Left lung (tissue), 10 donors: ENCODE data around the gene CREB3L4. TPM values are rescaled to one million over a fixed set of nuclear protein-coding genes. Genes with fewer than 3 reads are reported as not detected.

Experiments used
- ATAC-seq: fragments of 200-7000 bp; cut with Tn5 transposase; one replicate; pipeline ENCODE4 v1.9.1; 2020; ENCODE audit warnings: moderate library complexity
- DNase-seq, 4 donors: peaks; one replicate each; pipeline ENCODE4 v3.0.0-alpha.2; 2013 to 2020
- H3K27ac ChIP-seq, 2 donors: fragments of 200-600 bp; sonication (generic) in 1 of 2; one replicate each; pipeline versions ENCODE4 v1.5.0 to v1.8.0; 2020 to 2021
- H3K27me3 ChIP-seq, 2 donors: fragments of 200-600 bp; sonication (generic) in 1 of 2; one replicate each; pipeline versions ENCODE4 v1.5.0 to v1.8.0; 2020 to 2021
- H3K36me3 ChIP-seq, 2 donors: fragments of 200-600 bp; sonication (generic) in 1 of 2; one replicate each; pipeline versions ENCODE4 v1.5.0 to v1.8.0; 2020 to 2021
- H3K4me1 ChIP-seq, 2 donors: fragments of 200-600 bp; one replicate each; pipeline ENCODE4 v1.8.0; 2021
- H3K4me3 ChIP-seq, 2 donors: fragments of 200-600 bp; sonication (generic) in 1 of 2; one replicate each; pipeline versions ENCODE4 v1.5.0 to v1.8.0; 2020 to 2021; ENCODE audit warnings: mild to moderate bottlenecking in 1 of 2
- H3K9me3 ChIP-seq, 2 donors: fragments of 200-600 bp; sonication (generic) in 1 of 2; one replicate each; pipeline versions ENCODE4 v1.5.0 to v1.8.0; 2020 to 2021
- CTCF ChIP-seq, 2 donors: fragments of 200-600 bp; sonication (generic) in 1 of 2; IDR thresholded peaks; one replicate each; pipeline versions ENCODE4 v1.5.0 to v1.8.0; 2021; ENCODE audit warnings: antibody characterized with exemption in 2 of 2
- intact Hi-C, 2 donors: fragments of 100-400 bp; cut with DNase I; formaldehyde crosslinking; loops; one replicate each; pipeline versions ENCODE4 v1.11.2 to v1.14.2; 2022
- polyA plus RNA-seq, 6 donors: library from polyadenylated mRNA; unstranded; fragments of 120-200 nt; gene quantifications; one replicate each; pipeline ENCODE4 v1.2.1, GENCODE V29; 2013; ENCODE audit not compliant: insufficient read length in 6 of 6
- total RNA-seq, 2 donors: library from RNA; stranded (reverse); fragmentation: NEBNext Ultra II Directional; extraction: Animal tissue kit (Norgen Biotek cat#: 25700); gene quantifications; one replicate each; pipeline ENCODE4 v1.2.1, GENCODE V29; 2021
- donor health status: DM: no; HTN: yes; CAD: no.
- donor health status: DM: no; HTN: no; CAD: no.

Gene CREB3L4
- total and polyA plus RNA-seq, 8 donors, result 9.3 to 44.3 (median 35.2) TPM

DNA sequence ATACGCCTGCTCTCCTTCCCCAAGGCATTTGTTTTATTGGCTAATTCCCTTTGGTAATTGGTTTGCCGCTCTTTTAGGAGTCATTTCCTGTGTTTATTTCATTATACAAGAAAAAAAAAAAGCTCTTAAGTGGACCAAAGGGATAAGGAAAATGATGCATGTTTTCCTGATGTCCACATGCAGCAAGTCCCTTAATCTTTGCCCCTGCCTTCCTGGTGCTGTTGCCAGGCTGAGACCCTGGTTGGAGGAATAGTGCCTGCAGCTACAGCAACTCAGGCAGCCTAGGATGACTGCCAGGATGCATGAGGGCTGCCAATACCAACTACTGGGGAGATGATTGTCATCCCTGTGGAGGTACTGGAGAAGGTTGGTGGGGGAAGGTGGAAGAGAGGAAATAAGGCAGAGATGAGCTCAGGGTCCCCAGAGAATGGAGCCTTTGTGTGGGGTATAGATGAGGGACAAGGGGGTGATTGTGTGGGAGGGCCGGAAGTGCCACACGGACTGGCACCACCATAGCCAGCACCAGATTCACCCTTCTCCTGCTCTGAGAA, 38.8 kb upstream of the CREB3L4 start:
- DNase-seq, result no peak
- ATAC-seq, result no peak
- peaks cover 0 to 12% of the 10 kb centered on the region in 2 donors for H3K4me1 ChIP-seq
- H3K36me3 ChIP-seq, result peaks cover 0 to 51% of the 10 kb centered on the region in 2 donors
- no peak for TF ChIP-seq CTCF (IDR thresholded peaks at IDR 0.05)
- H3K4me3 ChIP-seq, result no peak overlapping the region
- no peaks in the 10 kb centered on the region for H3K27me3 ChIP-seq
- no peaks in the 10 kb centered on the region for H3K9me3 ChIP-seq
- peak overlapping the region in 1 of 2 donors; percentile 48 for H3K27ac ChIP-seq
- intact Hi-C loops, result no loop called here

- Histone ChIP-seq H3K9me3 (no peaks in the 10 kb centered on the region), H3K27ac (peak overlapping the region in 1 of 2 donors; percentile 48), H3K36me3 (peaks cover 0 to 57% of the 10 kb centered on the region in 2 donors), H3K27me3 (no peaks in the 10 kb centered on the region), H3K4me3 (no peak overlapping the region), H3K4me1 (peaks cover 0 to 7% of the 10 kb centered on the region in 2 donors)
- no peak for DNase-seq
- ATAC-seq, result no peak
- TF ChIP-seq CTCF (IDR thresholded peaks at IDR 0.05), result no peak
- intact Hi-C loops, result no loop called here
These were observed 38.3 kb upstream of the CREB3L4 start for GRCh38 chr1:153929426-153929825.

GRCh38 chr1:153929981-153930948, 37.4 kb upstream of the CREB3L4 start:
- Histone ChIP-seq H3K9me3 (no peaks in the 10 kb centered on the region), H3K4me1 (peaks cover 0 to 7% of the 10 kb centered on the region in 2 donors), H3K4me3 (no peak overlapping the region), H3K36me3 (peaks cover 0 to 65% of the 10 kb centered on the region in 2 donors), H3K27ac (peak overlapping the region in 1 of 2 donors; percentile 48), H3K27me3 (no peaks in the 10 kb centered on the region)
- DNase-seq, result peak in 1 of 4 donors; percentile 28
- intact Hi-C loops, result no loop called here
- ATAC-seq, result no peak
- no peak for TF ChIP-seq CTCF (IDR thresholded peaks at IDR 0.05)

- intact Hi-C loops, result no loop called here
- Histone ChIP-seq H3K27ac (no peak overlapping the region), H3K4me1 (peaks cover 0 to 7% of the 10 kb centered on the region in 2 donors), H3K4me3 (no peak overlapping the region), H3K27me3 (no peaks in the 10 kb centered on the region), H3K36me3 (peaks cover 0 to 87% of the 10 kb centered on the region in 2 donors), H3K9me3 (no peaks in the 10 kb centered on the region)
- ATAC-seq (no peak), DNase-seq (peak in 1 of 4 donors; percentile 41)
- no peak for TF ChIP-seq CTCF (IDR thresholded peaks at IDR 0.05)
These were observed 35.3 kb upstream of the CREB3L4 start for GRCh38 chr1:153932156-153933131.
